Activated CD8-positive, alpha-beta T cell treated with anti-CD3 and anti-CD28 coated beads, Interleukin-2, amount 10 ng/mL, durations not matched to agents 7 days and 5 days (primary cell): ENCODE measurements around the gene ANO1. TPM values are rescaled to one million over a fixed set of nuclear protein-coding genes. Genes with fewer than 3 reads are reported as not detected.

Source experiments
- ATAC-seq: fragments of 150-1000 bp; cut with Tn5 transposase; one replicate; pipeline ENCODE4 v1.10.0; 2021; ENCODE audit warnings: moderate library complexity
- CTCF ChIA-PET: fragments of 350-600 bp; sonication (Branson Sonifier 250); formaldehyde crosslinking; loops from one replicate; lab custom pipeline; 2021; ENCODE audit warnings: antibody characterized with exemption; lab: Charles Lee
- POLR2A ChIA-PET: fragments of 350-600 bp; sonication (Branson Sonifier 250); formaldehyde crosslinking; loops from one replicate; lab custom pipeline; 2021; ENCODE audit warnings: antibody characterized with exemption; lab: Charles Lee
- DNase-seq: peaks from one replicate; pipeline ENCODE4 v3.0.0-alpha.2; 2020
- H3K27ac Mint-ChIP-seq: one replicate; pipeline ENCODE4 v1.8.0; 2021; ENCODE audit warnings: mild to moderate bottlenecking, mixed read lengths
- H3K27me3 Mint-ChIP-seq: one replicate; pipeline ENCODE4 v1.8.0; 2021; ENCODE audit warnings: low read depth, mixed read lengths
- H3K36me3 Mint-ChIP-seq: one replicate; pipeline ENCODE4 v1.8.0; 2021; ENCODE audit warnings: low read depth, mixed read lengths
- H3K4me1 Mint-ChIP-seq: one replicate; pipeline ENCODE4 v1.8.0; 2021; ENCODE audit warnings: low read depth, mixed read lengths
- H3K4me3 Mint-ChIP-seq: one replicate; pipeline ENCODE4 v1.8.0; 2021; ENCODE audit warnings: mild to moderate bottlenecking, mixed read lengths
- H3K9me3 Mint-ChIP-seq: one replicate; pipeline ENCODE4 v1.8.0; 2022; ENCODE audit warnings: mixed read lengths; ENCODE audit not compliant: insufficient read depth
- total RNA-seq, 2 experiments: library from RNA; stranded (reverse); gene quantifications; one replicate each; pipeline ENCODE4 v1.2.3, GENCODE V29; 2021

ANO1 gene
- total RNA-seq, 2 experiments from 2014 or later = not detected

DNA sequence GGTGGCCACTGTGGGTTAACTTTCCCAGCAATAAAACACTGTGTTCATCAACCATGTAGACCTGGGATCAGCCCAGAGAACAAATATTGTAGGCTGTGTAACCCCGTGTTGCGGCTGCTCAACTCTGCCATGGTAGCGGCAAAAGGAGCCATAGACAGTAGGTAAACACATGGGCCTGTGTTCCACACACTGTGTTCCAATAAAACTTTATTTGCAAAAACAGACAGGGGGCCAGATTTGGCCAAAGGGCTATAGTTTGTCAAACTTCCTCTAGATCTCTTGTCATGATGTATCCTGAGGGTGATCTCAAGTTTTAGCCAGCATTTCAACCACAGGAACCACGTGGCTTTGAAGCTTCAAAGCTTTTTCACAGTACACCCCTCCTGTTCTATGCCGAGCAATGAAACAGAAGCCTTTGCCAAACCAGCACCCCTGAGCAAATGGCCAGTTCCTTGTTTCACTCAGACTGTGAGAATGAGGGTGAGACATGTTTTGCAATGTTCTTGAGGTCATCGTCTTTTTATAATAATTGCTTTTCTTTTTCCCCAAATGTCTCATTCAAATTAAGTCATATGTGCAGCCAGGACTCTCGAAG, 75.1 kb downstream of the ANO1 start:
- Mint-ChIP-seq H3K27me3 (no peaks in the 10 kb centered on the region), H3K4me3 (no peak overlapping the region), H3K9me3 (no peaks in the 10 kb centered on the region), H3K36me3 (no peaks in the 10 kb centered on the region), H3K4me1 (no peaks in the 10 kb centered on the region), H3K27ac (no peak overlapping the region)
- POLR2A ChIA-PET = no interaction called here
- CTCF ChIA-PET = no interaction called here
- DNase-seq (no peak), ATAC-seq (no peak)

DNA sequence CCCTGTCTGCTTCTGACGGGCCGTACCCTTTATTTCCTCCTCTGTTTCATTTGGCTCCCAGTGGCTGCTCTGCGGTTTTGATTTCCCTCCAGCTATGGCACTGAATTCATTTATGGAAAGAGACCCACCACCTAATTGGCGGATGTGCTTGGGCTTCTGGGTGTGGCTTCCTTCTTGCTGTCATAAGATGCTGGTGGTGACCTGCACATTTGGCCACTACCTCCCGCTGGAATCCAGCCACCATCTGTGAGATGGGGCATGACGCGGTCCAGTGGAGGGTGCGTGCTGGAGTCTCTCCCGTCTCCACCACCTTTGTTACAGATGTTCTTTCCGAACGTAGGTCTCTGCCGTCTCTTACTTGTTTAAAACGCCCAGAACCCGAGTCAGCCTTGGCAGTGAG, 77.3 kb downstream of the ANO1 start:
- ChIA-PET POLR2A (no interaction called here), CTCF (no interaction called here)
- ATAC-seq (no peak), DNase-seq (no peak)
- H3K27ac Mint-ChIP-seq = no peak overlapping the region
- H3K9me3 Mint-ChIP-seq = no peaks in the 10 kb centered on the region
- H3K27me3 Mint-ChIP-seq = no peaks in the 10 kb centered on the region
- no peaks in the 10 kb centered on the region for H3K4me1 Mint-ChIP-seq
- no peak overlapping the region for H3K4me3 Mint-ChIP-seq
- no peaks in the 10 kb centered on the region for H3K36me3 Mint-ChIP-seq

DNA sequence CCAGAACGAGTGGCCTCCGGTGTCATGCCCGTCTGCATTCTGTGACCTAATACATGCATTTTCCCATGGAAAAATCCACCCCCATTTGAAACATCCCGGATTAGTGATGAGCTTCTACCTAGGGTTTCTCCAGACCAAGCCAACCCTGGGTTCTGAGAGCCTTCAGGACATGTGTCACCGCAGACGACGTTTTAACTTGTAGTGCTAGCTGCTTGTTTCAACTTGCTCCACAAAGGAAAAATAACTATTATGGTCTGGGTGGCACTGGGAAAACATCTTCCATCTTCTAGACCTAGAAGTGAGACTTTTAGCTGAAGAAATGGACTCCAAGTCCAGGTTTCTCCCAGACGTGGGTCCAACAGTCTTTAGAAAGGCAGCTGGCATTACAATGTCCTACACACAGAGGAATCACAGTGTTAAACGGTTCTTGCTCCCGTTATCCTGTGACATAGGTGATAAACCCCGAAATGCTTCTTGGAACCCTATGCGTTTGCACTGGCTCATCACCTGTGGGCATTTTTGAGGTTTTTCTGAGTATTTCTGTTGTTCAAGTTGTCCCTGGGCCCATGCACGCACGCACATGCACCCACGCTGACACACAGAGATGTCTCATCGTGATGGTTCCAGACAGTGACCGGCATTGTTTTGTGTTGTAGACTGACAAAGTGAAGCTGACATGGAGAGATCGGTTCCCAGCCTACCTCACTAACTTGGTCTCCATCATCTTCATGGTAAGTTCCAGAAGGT, 78.3 kb downstream of the ANO1 start:
- CTCF ChIA-PET = no interaction called here
- POLR2A ChIA-PET = no interaction called here
- DNase-seq (no peak), ATAC-seq (no peak)
- Mint-ChIP-seq H3K27me3 (no peaks in the 10 kb centered on the region), H3K9me3 (no peaks in the 10 kb centered on the region), H3K4me1 (no peaks in the 10 kb centered on the region), H3K36me3 (no peaks in the 10 kb centered on the region), H3K4me3 (no peak overlapping the region), H3K27ac (no peak overlapping the region)

DNA sequence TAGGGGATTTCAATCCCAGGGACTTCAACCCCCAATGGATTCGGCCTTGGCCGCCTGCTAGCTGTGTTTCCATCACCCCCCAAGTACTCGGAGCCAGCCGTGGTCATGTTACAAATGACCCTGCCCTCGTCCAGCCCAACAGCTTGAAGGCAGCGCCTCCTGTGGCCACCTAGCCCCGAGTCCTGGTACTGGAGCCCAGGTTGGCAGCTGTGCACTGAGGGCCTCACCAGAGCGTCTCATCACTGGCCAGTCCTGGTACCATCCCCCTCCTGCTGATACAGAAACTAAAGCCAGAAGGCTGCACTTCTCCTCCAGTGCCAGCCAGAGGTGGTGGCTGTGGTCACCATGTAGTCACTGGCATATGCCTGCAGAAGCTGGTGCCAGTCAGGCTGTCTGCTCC, 80.1 kb downstream of the ANO1 start:
- ChIA-PET CTCF (no interaction called here), POLR2A (no interaction called here)
- H3K9me3 Mint-ChIP-seq = no peaks in the 10 kb centered on the region
- H3K27me3 Mint-ChIP-seq = no peaks in the 10 kb centered on the region
- ATAC-seq (no peak), DNase-seq (no peak)
- no peaks in the 10 kb centered on the region for H3K4me1 Mint-ChIP-seq
- no peak overlapping the region for H3K27ac Mint-ChIP-seq
- H3K36me3 Mint-ChIP-seq = no peaks in the 10 kb centered on the region
- H3K4me3 Mint-ChIP-seq = no peak overlapping the region

DNA sequence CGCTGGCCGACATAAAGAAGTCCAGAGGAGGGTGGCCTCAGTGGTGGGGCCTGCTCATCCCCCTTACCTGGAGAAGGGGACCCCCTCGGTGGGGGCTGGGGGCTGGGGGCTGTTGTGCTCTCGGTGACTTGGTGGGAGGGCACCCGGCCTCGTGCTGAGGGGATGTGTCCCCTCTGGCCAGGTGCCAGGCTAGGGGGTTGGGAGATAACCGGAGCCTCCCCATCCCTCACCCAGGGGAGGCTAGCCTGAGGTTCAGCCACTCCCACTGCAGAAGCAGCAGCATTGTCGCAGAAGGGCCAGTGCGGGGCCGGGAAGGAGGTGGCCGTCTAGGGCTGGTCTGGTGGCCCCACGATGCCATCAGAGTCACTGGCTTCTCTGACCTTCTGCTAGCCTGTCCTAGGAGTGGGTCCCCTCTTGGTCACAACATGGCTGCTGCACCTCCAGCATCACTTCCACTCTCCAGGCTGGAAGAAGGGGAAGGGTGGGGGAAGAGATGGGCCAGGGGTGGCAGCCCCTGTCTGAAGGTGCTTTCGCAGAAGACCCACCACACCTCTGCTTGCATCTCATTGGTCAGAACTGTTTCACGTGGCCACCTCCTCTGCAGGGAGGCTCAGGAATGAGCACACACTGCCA, 80.8 kb downstream of the ANO1 start:
- no peak overlapping the region for H3K4me3 Mint-ChIP-seq
- H3K9me3 Mint-ChIP-seq = no peaks in the 10 kb centered on the region
- H3K36me3 Mint-ChIP-seq = no peaks in the 10 kb centered on the region
- ChIA-PET POLR2A (no interaction called here), CTCF (no interaction called here)
- no peaks in the 10 kb centered on the region for H3K4me1 Mint-ChIP-seq
- no peak overlapping the region for H3K27ac Mint-ChIP-seq
- ATAC-seq = no peak
- H3K27me3 Mint-ChIP-seq = no peaks in the 10 kb centered on the region
- DNase-seq = no peak

DNA sequence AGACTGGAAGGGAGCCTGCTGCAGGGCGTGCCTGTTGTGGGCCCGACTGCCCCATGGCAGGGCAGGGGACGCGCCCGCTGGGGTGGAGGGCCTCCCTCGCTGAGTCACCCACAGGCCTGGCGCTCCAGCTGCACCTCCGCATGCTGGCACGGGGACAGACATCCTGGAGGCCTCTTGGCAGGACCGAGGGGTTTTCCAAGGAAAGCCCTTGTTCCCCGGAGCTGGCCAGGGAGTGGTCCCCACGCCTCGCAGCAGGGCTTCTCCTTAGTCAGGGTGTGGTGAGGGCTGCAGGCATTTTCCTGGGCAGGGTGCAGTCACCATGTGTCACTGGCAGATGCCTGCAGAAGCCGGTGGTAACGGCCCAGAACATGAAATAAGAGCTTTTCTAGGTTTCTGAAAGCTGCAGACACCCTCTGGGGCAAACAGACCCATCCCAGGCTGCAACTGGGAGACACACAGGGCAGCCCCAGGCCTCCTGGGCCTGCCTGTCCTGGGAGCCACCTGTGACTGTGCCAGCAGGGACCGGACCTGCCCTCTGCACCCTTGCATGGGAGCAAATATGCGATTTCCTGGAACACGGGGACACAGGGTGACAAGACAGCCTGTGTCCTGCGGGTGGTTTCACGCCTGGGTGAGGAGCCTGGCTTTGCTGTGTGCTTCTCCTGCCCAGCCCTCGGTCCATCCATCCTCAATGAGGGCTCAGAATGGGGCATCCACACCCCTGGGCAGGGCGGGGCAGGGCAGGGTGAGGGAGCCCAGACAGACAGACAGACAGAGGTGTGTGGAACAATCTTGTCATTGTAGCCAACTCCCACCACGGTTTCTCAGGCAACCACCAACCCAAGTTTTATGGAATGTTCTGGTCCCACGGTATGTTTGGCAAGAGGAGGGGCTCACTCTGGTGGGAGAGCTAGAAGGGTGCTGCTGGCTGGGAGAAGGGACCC, 81.8 kb downstream of the ANO1 start:
- Mint-ChIP-seq H3K27ac (no peak overlapping the region), H3K27me3 (no peaks in the 10 kb centered on the region), H3K9me3 (no peaks in the 10 kb centered on the region), H3K4me1 (no peaks in the 10 kb centered on the region), H3K36me3 (no peaks in the 10 kb centered on the region), H3K4me3 (no peak overlapping the region)
- CTCF ChIA-PET = no interaction called here
- ATAC-seq (no peak), DNase-seq (no peak)
- POLR2A ChIA-PET = no interaction called here

DNA sequence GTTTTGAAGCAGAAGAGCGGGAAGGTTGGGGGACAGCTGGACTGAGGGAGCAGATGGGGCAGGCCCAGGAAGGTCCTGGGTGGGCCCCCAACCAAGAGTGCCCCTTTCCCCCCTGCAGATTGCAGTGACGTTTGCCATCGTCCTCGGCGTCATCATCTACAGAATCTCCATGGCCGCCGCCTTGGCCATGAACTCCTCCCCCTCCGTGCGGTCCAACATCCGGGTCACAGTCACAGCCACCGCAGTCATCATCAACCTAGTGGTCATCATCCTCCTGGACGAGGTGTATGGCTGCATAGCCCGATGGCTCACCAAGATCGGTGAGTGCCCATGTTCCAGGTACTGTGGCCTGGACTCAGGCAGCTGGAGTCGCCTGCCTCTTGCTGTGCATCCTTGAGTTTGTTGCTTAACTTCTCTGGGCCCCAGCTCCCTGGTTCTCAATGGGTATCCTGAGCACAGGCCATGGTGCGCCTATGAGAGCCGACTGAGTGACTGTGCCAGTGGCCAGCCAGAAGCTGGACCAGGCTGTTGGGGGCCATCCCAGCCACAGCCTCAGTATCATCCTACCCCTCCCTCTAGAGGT, 83.0 kb downstream of the ANO1 start:
- H3K27ac Mint-ChIP-seq = no peak overlapping the region
- ChIA-PET POLR2A (no interaction called here), CTCF (no interaction called here)
- ATAC-seq (no peak), DNase-seq (no peak)
- H3K9me3 Mint-ChIP-seq = no peaks in the 10 kb centered on the region
- no peaks in the 10 kb centered on the region for H3K36me3 Mint-ChIP-seq
- no peaks in the 10 kb centered on the region for H3K4me1 Mint-ChIP-seq
- no peak overlapping the region for H3K4me3 Mint-ChIP-seq
- no peaks in the 10 kb centered on the region for H3K27me3 Mint-ChIP-seq

DNA sequence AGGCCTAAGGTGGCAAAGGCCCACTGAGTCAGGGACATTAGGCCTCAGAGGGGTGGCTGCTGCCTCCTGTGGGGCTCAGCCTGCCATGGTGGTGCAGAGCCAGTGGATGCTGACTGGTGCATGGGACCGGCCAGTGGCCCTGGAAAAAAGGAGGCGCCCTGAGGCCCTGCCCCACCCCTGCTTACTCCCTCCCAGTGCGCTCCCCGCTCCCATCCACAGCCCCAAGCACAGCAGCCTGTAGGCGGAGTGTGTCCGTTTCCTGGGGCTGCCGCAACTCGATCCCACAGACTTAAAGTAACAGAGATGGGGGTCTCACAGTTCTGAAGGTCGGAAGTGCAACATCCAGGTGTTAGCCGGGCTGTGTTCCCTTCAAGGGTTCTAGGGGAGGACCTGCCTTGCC, 86.6 kb downstream of the ANO1 start:
- Mint-ChIP-seq H3K27me3 (no peaks in the 10 kb centered on the region), H3K4me3 (no peak overlapping the region), H3K27ac (no peak overlapping the region), H3K36me3 (no peaks in the 10 kb centered on the region), H3K4me1 (no peaks in the 10 kb centered on the region), H3K9me3 (no peaks in the 10 kb centered on the region)
- ATAC-seq = no peak
- ChIA-PET CTCF (no interaction called here), POLR2A (no interaction called here)
- no peak for DNase-seq

DNA sequence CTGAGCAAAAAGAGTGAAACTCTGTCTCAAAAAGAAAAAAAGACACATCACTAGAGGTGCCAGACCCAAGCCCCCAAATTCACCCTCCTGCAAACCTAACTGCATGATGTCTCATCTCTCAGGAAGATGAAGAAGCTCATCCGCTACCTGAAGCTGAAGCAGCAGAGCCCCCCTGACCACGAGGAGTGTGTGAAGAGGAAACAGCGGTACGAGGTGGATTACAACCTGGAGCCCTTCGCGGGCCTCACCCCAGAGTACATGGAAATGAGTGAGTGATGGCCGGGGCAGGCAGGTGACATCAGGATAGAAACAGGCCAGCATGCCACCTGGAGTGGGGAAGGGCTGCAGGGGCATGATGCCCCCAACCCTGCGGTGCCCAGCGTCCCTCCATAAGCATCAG, 89.0 kb downstream of the ANO1 start:
- H3K9me3 Mint-ChIP-seq = no peaks in the 10 kb centered on the region
- H3K4me1 Mint-ChIP-seq = no peaks in the 10 kb centered on the region
- H3K4me3 Mint-ChIP-seq = no peak overlapping the region
- CTCF ChIA-PET = no interaction called here
- no peaks in the 10 kb centered on the region for H3K36me3 Mint-ChIP-seq
- no peak overlapping the region for H3K27ac Mint-ChIP-seq
- ATAC-seq (no peak), DNase-seq (no peak)
- H3K27me3 Mint-ChIP-seq = no peaks in the 10 kb centered on the region
- POLR2A ChIA-PET = no interaction called here

DNA sequence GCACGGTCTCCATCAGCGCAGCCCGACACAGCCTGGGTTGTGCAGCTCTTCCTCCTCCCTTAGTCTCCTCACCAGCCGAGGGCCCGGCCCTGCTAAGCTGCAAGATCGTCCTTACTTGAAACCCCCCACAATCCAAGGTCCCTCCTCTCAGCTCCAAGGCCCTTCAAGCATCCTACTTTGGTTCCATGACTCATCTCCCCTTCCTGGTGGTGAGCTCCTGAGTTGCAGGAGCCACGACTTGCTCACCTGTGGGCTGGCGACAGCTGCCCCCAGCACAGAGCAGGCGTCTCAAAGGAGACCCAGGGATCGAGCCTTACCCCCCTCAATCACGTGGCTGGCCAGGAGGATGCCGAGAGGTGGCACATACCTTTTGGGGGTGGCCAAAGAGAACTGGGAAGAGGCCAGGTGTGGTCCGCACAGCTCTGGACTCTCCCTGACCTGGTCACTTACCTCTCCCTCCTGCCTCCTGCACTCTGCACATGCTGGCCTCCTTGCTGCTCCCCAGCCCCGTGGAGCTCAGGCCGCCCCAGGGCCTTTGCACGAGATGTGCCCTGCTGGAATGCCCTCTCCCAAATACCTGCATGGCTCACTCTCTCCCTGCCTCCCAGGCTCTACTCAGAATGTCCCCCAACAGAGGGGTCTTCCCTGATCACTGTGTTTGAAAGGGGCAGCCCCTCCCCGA, 89.7 kb downstream of the ANO1 start:
- Mint-ChIP-seq H3K4me3 (no peak overlapping the region), H3K27me3 (no peaks in the 10 kb centered on the region), H3K27ac (no peak overlapping the region), H3K4me1 (no peaks in the 10 kb centered on the region), H3K36me3 (no peaks in the 10 kb centered on the region), H3K9me3 (no peaks in the 10 kb centered on the region)
- ATAC-seq (no peak), DNase-seq (no peak)
- ChIA-PET POLR2A (no interaction called here), CTCF (no interaction called here)

DNA sequence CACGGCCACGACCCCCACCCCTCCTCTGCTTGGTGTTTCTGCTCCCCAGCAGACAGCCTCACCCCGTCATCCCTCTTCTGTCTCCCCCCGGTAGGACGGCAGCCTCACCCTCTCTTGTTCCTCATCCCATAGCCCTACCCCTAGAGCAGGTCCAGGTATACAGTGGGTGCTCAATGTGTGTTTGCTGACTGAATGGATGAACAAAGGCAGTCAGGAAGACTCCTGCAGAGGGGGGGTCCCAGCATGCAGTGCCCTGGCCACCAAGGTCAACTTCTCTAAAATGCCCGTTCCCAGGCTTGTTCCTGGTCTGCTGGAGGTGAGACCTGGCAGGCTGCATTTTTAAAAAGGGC, 90.3 kb downstream of the ANO1 start:
- no peaks in the 10 kb centered on the region for H3K36me3 Mint-ChIP-seq
- CTCF ChIA-PET = no interaction called here

More for the DNA sequence above, 90.3 kb downstream of the ANO1 start:
- H3K9me3 Mint-ChIP-seq = no peaks in the 10 kb centered on the region
- DNase-seq = no peak
- no peaks in the 10 kb centered on the region for H3K4me1 Mint-ChIP-seq
- ATAC-seq = no peak
- H3K27ac Mint-ChIP-seq = no peak overlapping the region
- no peak overlapping the region for H3K4me3 Mint-ChIP-seq
- H3K27me3 Mint-ChIP-seq = no peaks in the 10 kb centered on the region
- POLR2A ChIA-PET = no interaction called here
